NCI-H2081 treated with DMSO at 0.1 percent for 48 hours (cell line): ENCODE results near the gene DCUN1D1.
"Not testable (repeated sequence)": the region's sequence is repeated elsewhere in the genome, so short reads cannot be mapped to it uniquely, and the experiment has no call there.

Experiments used
- DNase-seq: peaks from one replicate; lab custom pipeline; 2025; lab: John Stamatoyannopoulos, UW

The DCUN1D1 gene

DNA sequence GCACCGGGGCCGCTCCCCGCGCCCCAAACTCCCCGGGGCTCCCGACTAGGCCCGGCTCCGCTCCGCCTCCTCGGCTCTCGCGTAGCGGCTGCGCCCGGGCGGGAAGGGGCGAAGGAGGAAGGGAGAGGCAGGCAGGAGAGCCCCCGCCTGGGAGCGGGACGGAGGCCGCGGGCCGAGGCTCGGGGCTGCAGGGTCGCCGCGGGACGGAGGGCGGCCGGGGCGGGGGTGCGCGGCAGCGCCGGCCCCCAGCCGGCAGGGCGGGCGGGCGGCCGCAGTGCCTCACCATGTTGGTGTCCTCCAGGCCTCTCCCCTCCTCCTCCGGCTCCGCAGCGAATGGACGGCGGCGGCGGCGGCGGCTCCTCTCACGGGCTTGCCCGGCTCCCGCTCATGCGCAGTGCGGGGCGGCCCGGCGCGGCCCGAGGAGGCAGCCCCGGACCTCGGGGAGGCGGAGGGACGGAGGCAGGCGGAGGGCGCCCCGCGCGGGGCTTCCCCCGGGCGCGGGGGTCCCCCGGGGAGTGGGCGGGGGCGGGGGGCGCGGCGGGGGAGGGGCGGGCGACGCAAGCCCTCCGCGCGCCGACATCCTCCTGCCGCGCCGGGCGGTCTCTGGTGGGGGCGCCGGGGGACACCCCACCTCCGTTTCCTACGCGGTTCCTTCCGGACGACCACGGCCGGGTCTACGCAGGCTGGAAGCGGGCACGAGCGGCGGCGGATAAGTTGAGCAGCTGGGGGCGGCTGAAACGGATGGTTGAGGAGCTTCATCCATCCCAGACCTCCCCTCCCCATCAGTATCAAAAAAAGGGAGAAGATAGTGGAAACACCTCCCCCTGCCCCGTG lies at the start of gene DCUN1D1:
DCUN1D1 (minus strand) TSS at position 335 of the 834 bp plus-strand sequence; CDS start at position 286, 49 bp downstream.
- DNase-seq = peak; percentile 61

DNA sequence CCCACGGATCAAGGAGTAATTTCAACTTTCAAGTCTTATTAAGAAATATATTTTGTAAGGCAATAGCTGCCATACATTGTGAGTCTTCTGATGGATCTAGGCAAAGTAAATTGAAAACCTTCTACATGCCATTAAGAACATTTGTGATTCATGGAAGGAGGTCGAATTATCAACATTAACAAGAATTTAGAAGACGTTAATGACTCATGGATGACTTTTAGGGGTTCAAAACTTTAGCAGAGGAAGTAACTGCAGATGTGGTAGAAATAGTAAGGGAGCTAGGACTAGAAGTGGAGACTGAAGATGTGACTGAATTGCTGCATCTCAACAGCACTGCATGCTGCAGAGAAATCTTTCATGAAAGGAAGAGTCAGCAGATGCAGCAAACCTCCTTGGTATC lies 48.1 kb upstream of the DCUN1D1 start:
- no peak for DNase-seq

GRCh38 chr3:183027276-183027675 lies 46.9 kb upstream of the DCUN1D1 start:
- DNase-seq = no peak

GRCh38 chr3:183022936-183023516 lies 42.7 kb upstream of the DCUN1D1 start:
- DNase-seq = no peak

- DNase-seq = no peak
Measured at GRCh38 chr3:183018421-183019192, 38.3 kb upstream of the DCUN1D1 start.

GRCh38 chr3:183015185-183015584 lies 34.8 kb upstream of the DCUN1D1 start:
- no peak for DNase-seq

GRCh38 chr3:183013856-183014255 lies 33.5 kb upstream of the DCUN1D1 start:
- no peak for DNase-seq

DNA sequence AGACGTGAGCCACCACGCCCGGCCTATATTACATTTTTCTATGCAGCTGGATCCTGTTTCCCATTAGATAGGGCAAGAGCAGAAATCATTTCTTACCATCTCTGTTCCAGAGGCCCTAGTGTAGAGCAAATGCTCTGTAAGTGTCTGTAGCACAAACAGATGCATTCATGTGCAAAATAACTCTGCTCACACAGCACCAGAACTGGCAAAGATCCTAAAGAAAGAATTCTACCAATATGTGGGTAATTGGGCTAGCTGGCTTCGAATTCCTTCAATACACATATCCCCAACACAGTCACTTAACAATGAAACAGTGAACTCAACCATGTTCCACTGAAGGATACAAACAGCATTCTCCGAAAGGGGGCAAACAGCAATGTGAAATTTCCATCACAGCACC lies 32.7 kb upstream of the DCUN1D1 start:
- no peak for DNase-seq

GRCh38 chr3:183008800-183009199 lies 28.5 kb upstream of the DCUN1D1 start:
- no peak for DNase-seq

- DNase-seq = no peak
Measured at GRCh38 chr3:183008303-183008702, 28.0 kb upstream of the DCUN1D1 start.

GRCh38 chr3:183006396-183007002 lies 26.2 kb upstream of the DCUN1D1 start:
- DNase-seq = no peak

DNA sequence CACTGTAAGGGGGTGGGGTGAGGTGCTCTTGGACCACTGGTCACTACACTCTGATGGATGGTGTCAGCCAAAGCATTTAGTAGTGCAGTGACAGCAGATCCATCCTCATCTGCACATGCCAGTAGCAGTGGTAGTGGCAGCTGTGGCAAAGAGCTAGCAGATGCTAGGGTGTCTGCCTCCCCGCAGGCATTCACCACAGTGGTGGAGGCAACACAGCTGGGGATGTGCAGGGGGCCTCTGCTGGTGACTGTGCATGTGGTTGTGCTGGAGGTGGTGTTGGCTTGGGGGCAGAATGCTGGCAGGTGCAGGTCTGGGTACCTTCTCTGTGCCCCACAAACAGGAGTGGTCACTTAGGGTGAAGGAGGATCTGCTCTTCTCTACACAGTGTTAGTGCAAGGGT lies 19.4 kb upstream of the DCUN1D1 start:
- no peak for DNase-seq

DNA sequence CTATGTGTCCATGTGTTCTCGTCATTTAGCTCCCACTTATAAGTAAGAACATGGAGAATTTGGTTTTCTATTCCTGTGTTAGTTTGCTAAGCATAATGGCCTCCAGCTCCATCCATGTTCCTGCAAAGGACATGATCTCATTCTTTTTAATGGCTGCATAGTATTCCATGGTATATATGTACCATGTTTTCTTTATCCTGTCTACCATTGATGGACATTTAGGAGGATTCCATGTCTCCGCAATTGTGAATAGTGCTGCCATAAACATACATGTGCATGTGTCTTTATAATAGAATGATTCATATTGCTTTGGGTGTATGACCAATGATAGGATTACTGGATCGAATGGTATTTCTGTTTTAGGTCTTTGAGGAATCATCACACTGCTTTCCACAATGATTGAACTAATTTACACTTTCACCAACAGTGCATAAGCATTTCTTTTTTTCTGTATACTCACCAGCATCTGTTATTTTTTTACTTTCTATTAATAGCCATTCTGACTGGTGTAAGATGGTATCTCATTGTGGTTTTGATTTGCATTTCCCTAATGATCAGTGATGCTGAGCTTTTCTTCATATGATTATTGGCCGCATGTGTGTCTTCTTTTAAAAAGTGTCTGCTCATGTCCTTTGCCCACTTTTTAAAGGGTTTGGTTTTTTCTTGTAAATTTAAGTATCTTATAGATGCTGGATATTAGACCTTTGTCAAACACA lies 13.3 kb upstream of the DCUN1D1 start:
- DNase-seq = not testable (repeated sequence)

DNA sequence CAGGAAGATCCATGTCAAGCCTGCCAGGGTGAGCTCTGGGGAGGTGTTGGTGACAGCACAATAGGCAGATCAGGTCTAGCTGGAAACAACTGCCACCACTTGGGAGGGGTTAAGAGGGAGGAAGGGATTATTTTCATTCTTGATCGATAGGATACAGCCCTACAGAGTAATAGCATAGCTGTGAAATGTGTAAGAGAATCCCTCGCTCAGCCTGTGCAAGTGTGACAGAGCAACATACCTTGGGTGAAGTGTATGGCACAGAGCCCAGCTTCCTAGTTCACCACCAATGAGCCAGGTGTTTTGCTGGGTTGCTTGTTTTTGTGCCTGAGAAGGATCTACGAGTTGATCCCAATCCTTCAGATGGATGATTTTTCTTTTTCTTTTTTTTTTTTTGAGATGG lies 9.2 kb upstream of the DCUN1D1 start:
- DNase-seq = no peak

DNA sequence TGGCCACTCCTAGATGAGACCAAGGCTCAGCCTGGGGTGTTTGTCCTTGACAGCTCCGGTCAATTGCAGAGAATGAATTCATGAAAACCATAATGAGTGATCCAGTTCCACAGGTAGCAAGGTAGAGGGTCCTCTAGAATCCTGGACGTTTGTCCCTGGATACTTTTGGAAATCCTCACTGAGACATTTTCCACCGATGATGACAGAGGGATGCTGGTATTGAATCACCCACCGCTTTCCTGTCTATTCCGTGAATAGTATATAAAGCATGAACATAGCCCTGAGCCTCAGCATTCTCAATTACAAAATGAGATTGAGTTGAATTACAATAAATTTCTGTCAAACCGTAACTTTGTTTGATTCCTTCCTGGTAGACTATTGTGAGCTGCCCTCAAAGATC lies 5.7 kb upstream of the DCUN1D1 start:
- no peak for DNase-seq

DNA sequence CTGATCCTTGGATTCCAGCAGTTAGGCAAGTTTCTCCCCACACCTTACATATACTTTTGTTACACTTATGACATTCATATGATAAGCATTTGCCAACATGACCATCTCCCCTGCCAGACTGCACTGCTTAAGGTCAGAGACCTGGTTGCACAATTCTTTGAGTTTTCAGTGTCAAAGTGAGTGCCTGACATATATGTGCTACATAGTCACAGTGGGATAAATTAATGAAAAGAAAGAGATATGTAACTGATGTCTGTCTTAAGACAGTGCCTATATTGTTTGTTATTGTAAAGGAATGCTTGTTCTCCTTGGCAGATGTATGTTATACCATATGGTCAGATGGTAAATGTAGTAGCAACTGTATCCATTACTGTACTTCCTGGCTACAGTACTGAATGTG lies 3.5 kb upstream of the DCUN1D1 start:
- no peak for DNase-seq

GRCh38 chr3:182981038-182981380 lies 671 bp upstream of the DCUN1D1 start:
- DNase-seq = no peak

GRCh38 chr3:182979674-182980191 lies 605 bp downstream of the DCUN1D1 start:
- no peak for DNase-seq

DNA sequence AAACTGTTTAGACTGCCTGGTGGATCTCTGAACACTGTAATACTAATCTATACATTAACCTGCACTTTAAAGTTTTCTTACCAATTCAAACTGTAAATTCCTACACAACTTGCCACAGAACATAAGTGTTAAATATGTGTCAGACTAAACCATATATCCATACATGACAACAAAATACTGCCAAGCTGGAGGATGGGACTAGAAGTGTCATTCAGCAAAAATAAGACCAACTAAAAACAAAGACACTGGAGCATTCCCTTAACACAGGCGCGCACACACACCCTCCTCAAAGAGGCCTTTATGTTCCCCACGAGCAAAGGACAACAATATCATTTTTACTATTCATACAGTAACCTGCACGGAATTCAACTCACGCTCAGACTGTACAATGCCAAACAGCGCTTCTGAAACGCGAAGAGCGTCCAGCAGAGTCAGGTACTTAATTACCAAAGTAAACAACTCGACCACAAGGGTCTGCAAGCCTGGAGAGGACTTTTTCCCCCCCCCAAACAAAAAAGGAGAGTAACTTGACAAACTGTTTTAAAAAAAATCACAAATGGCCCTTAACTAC lies 1.1 kb downstream of the DCUN1D1 start:
- no peak for DNase-seq

DNA sequence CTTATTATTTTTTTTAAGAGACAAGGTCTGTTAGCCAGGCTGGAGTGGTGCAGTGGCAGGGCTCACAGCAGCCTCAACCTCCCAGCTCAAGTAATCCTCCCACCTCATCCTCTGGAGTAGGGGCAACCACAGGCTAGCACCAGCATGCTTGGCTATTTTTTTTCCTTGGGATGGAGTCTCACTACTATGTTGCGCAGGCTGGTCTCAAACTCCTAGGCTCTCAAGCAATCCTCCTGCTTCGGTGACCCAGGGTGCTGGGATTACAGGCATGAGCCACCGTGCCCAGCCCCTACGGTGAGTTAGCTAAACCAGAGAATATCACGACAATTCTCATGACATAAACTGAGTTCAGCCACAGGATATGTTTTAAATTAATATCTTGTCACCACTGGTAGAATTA lies 2.0 kb downstream of the DCUN1D1 start:
- no peak for DNase-seq

DNA sequence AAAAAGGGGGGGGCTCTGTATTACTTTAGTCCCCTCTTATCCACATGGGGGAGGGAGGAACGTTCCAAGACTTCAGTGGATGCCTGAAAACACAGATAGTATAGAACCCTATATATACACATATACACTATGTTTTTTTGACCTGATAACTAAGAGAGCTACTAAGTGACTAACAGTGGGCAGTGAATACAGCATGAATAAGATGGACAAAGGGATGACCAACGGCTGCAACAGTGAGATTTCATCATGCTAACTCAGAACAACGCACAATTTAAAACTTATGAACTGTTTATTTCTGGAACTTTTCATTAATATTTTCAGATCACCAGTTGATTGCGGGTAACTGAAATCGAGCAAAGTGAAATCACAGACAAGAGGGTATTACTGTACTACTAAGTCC lies 7.3 kb downstream of the DCUN1D1 start:
- no peak for DNase-seq
